GM19023 (cell line): ENCODE data around the gene METTL23.
A peak's percentile ranks its signal among the peaks of the same experiment; 100 is the strongest.
"Not testable (repeated sequence)": the region's sequence is repeated elsewhere in the genome, so short reads cannot be mapped to it uniquely, and the experiment has no call there.

Experiments
- ATAC-seq: cut with Tn5 transposase; IDR thresholded peaks from one replicate; pipeline ENCODE4 v1.9.1; 2021; ENCODE audit warnings: mild to moderate bottlenecking, moderate library complexity; ENCODE audit not compliant: unreplicated experiment

METTL23 gene

GRCh38 chr17:76710863-76711611, 15.6 kb upstream of the METTL23 start, which contains the start of gene MXRA7:
TSS of gene MXRA7 (minus strand) at chr17:76710965. CDS start at chr17:76710946, 19 bp downstream.
- ATAC-seq = no peak

- not testable (repeated sequence) for ATAC-seq
Measured at GRCh38 chr17:76712321-76712720, 14.3 kb upstream of the METTL23 start.

- no peak for ATAC-seq
Measured at GRCh38 chr17:76713765-76714164, 12.9 kb upstream of the METTL23 start.

GRCh38 chr17:76714336-76714735, 12.3 kb upstream of the METTL23 start:
- ATAC-seq = no peak

- no peak for ATAC-seq
Measured at GRCh38 chr17:76714822-76715495, 11.7 kb upstream of the METTL23 start.

GRCh38 chr17:76715496-76715830, 11.2 kb upstream of the METTL23 start:
- no peak for ATAC-seq

- ATAC-seq = no peak
Measured at GRCh38 chr17:76716146-76716838, 10.3 kb upstream of the METTL23 start.

GRCh38 chr17:76716839-76717215, 9.8 kb upstream of the METTL23 start:
- no peak for ATAC-seq

- ATAC-seq = no peak
Measured at GRCh38 chr17:76718516-76718915, 8.1 kb upstream of the METTL23 start.

- ATAC-seq = no peak
Measured at GRCh38 chr17:76720211-76720610, 6.4 kb upstream of the METTL23 start.

- ATAC-seq = no peak
Measured at GRCh38 chr17:76720941-76721340, 5.7 kb upstream of the METTL23 start.

- no peak for ATAC-seq
Measured at GRCh38 chr17:76721463-76721862, 5.2 kb upstream of the METTL23 start.

- no peak for ATAC-seq
Measured at GRCh38 chr17:76722279-76722678, 4.4 kb upstream of the METTL23 start.

GRCh38 chr17:76722977-76723376, 3.7 kb upstream of the METTL23 start:
- ATAC-seq = not testable (repeated sequence)

GRCh38 chr17:76723812-76724211, 2.8 kb upstream of the METTL23 start:
- no peak for ATAC-seq

- ATAC-seq = peak; percentile 22
Measured at GRCh38 chr17:76725580-76726230, 934 bp upstream of the METTL23 start.

GRCh38 chr17:76726231-76726775, 336 bp upstream of the METTL23 start, which contains the start of gene JMJD6:
TSS of gene JMJD6 (minus strand) at chr17:76726606. CDS start at chr17:76726475, 131 bp downstream.
- peak; percentile 75 for ATAC-seq

GRCh38 chr17:76727745-76728456, 1.3 kb downstream of the METTL23 start:
- no peak for ATAC-seq

- ATAC-seq = not testable (repeated sequence)
Measured at GRCh38 chr17:76731800-76732733, 5.4 kb downstream of the METTL23 start.
